NCI-H2227 (cell line): ENCODE measurements around the gene GET3.

ENCODE experiments used
- DNase-seq: peaks from one replicate; lab custom pipeline; 2025; ENCODE audit not compliant: unreplicated experiment; lab: John Stamatoyannopoulos, UW

Gene GET3

DNA sequence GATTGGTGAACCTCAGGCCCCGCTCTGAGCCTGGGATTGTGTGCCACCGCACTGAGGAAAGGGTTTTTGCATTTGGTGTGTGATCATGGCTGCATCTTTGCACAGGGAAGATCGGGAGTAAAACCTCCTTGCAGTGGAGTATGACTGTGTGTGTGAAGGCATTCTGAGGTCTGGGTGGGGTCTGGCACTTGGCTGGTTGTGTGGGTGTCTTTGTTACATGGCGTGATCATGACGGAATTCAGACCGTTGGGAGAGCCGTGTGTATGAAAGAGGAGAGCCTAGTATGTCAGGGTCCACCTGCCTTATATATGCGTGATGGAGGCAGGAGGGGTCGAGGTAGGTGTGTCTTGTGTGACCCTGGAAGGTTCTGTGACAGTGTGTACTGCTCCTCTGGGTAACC lies 13.6 kb downstream of the GET3 start:
- DNase-seq, result no peak

DNA sequence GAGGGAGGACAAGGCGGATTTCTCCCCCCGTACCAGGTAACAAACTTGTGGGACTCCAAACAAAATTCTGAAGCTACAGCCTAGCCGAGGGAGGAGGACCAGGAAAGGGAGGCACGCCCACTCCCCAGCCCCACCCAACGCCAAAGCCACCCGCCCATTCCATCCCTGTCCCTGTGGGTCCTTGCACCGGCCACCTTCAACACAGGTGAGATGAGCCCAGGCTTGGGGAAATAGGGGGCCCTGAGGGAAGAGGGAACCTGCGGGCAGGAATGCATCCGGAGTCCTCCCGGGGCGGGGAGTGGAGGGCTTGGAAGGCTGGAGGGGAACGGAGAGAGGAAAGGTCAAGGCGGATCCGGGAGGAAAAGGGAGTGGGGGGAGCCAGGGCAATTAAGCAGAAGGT lies 14.3 kb downstream of the GET3 start, which contains the start of gene BEST2:
Gene BEST2 (plus strand): TSS at position 157 of the 400 bp plus-strand sequence. CDS start 802 bp downstream, outside the sequence.
- no peak for DNase-seq

DNA sequence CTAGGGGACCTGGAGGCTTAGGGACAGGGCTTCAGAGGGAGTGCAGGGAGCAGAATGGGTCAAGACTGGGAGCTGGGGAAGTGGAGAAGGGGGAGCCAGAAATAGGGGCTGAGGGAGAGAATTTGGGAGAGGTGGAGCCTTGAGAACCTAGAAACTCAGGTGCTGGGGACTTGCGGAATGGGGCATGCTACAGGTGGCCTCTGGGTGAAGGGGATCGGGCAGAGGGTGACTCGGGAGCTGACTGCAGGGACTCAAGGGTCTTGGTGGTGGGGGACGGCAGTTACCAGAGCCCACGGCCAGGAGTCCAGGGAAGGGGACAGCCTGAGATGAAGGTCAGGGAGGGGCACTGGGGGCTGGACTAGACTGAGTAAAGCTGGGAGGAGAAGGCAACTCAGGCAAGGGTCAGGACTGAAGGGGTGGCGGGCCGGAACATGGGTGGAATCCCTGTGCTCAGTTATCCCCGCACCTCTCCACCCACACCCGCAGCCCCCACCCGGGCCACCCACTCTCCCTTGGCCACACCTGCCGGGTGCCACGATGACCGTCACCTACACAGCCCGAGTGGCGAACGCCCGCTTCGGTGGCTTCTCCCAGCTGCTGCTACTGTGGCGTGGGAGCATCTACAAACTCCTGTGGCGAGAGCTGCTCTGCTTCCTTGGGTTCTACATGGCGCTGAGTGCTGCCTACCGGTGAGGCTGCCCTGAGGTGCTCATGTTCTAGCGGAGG lies 14.9 kb downstream of the GET3 start:
- DNase-seq, result no peak

DNA sequence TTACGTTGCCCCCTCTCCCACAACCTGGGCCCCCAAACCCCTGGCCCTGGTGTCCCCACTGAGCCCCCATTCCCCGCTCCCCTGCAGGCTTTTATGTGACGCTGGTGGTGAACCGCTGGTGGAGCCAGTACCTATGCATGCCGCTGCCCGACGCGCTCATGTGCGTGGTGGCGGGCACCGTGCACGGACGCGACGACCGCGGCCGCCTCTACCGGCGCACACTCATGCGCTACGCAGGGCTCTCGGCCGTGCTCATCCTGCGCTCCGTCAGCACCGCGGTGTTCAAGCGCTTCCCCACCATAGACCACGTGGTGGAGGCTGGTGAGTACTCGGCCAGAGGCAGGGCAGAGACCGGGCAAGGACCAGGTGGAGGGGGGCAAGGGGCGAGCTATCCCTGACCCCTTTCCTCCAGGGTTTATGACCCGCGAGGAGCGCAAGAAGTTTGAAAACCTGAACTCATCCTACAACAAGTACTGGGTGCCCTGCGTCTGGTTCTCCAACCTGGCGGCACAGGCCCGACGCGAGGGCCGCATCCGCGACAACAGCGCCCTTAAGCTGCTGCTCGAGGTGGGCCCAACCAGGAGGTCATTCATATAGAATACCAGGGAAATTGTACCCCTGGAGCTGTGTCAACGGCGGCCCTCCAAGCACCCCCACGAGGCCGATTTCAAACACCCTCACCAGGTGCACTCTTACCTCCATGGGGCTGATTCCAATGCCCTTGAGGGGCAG lies 17.3 kb downstream of the GET3 start:
- no peak for DNase-seq

DNA sequence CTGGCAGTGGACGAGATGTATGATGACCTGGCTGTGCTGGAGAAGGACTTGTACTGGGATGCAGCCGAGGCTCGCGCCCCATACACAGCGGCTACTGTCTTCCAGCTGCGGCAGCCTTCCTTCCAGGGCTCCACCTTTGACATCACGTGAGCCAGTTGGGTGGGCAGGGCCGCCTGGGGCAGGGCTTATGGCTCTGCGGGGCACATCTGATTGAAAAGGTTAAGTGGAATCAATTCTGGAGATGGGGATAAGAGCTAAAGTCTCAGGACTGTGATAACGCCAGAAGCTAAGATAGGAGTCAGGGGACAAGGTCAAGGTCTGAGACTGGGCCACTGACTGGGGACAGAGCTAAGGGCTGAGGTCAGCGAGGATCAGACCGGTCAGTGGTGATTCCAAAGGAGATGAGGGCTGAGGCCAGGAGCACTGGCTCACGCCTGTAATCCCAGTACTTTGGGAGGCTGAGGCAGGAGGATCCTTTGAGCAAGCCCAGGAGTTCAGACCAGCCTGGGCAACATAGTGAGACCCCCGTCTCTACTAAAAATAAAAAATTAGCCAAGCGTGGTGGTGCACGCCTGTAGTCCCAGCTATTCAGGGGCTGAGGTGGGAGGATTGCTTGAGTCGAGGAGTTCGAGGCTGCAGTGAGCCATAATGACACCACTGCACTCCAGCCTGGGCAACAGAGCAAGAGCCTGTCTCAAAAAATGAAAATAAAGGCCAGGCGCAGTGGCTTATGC lies 19.0 kb downstream of the GET3 start:
- DNase-seq, result no peak

DNA sequence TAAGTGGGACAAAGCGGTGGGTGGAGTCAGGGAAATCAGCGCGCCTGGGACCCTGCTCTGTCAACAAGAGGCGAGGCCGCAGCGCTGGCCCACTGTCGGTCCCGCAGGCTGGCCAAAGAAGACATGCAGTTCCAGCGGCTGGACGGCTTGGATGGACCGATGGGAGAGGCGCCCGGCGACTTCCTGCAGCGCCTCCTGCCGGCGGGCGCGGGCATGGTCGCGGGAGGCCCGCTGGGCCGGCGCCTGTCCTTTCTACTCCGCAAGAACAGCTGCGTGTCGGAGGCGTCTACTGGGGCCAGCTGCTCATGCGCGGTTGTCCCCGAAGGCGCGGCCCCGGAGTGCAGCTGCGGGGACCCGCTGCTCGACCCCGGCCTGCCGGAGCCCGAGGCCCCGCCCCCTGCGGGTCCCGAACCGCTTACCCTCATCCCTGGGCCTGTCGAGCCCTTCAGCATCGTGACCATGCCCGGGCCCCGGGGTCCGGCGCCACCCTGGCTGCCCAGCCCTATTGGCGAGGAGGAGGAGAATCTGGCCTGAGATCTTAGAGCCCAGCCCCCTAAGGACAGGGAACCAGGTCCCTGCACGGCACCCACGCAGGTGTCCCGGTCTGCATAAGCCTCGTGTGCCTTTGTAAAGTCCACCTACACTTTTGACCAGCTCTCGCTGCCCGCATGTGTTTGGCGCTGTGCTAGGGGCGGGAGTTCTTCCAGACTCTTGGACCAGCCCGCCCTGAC lies 20.4 kb downstream of the GET3 start:
- DNase-seq, result peak; percentile 83

DNA sequence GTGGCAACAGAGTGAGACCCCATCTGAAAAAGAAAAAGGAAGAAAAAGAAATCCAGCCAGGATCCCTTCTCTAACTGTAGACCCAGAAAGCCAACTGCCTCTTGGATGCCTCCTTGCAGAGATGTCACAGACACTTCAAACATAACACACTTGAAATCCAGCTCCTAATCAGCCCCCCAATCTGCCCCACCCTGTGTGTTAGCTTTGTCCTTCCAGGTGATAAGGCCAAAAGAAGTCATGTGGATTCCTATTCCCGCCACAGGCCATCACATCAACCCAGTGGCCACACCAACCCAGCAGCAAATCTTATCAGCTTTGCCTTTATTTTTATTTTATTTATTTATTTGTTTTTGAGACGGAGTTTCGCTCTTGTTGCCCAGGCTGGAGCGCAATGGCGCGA lies 22.4 kb downstream of the GET3 start:
- DNase-seq, result no peak

DNA sequence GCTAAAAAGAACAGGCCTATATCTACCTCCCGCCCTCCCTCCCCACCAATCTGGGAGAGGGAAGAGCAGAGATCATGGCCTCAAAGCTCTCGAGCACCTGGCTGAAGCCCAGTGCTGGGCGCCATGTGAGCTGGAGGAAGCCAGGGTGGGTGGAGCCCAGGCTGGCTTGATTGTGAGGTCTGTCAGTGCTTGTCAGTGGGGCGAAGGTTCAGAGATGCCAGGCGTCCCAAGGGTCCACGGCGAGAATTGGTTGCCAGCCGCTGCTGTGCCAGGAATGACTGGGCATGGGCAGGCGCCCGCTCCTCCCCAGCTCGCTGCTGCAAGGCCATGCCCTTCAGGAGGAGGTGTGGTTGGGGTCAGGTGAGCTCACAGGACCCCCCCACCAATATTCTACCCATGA lies 25.8 kb downstream of the GET3 start:
- no peak for DNase-seq

DNA sequence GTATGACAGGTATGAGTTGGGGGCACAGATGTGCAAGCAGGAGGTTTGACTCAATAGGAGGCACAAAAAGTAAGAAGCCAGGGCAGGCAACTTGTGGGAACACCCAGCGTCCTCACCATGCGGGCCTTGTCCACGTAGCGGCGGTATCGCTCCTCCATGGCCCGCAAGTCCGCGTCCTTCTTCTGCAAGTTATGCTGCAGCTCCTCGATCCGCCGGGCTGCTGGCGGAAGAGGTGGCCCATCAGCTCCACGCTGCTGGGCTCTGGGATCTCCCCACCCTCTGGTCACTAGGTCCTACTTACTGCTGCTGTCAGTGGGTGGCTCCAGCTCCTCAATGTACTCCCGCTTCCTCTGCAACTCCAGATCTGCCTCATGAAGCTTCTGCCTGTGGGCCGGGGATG lies 27.4 kb downstream of the GET3 start:
- no peak for DNase-seq

DNA sequence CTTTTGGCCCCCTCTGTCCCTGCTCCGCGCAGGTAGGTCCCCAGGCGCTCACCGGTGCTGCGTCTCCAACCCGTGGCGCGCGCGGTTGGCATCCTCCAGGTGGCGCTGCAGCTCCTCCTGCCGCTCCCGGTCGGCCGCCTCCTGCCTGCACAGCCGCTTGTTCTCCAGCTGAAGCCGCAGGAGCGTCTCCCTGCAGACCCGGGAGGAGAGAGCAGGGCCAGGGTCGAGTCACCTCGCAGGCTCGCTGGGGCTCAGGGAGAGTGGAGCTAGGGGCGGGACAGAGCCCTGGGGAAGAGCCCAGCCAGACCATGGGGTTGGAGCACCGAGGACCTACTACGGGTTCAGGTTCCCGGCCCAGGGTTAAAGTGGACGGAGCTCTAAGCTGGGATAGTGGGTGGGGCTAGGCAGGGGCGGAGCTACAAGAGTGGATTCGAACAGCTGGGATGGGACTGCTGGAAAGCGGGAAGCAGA lies 28.8 kb downstream of the GET3 start:
- no peak for DNase-seq

DNA sequence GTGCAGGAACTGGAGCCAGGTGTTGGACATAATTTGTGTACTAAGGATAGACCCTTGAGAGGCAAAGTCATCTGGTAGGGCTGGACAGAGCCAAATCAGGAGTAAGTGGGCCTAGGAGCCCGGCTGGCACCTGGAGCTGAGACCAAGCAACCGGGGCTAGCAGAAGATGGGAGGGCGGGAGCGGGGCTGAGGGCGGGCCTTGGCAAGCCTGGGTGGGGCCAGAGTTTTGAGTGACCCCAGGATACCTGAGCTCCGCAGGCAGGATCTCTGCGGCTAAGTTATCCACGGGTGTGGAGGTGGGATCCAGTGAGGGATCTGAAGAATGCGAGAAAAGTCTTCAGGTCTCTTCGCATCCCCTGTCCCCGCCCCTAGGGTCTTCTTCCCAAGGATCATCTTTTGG lies 29.9 kb downstream of the GET3 start:
- no peak for DNase-seq

DNA sequence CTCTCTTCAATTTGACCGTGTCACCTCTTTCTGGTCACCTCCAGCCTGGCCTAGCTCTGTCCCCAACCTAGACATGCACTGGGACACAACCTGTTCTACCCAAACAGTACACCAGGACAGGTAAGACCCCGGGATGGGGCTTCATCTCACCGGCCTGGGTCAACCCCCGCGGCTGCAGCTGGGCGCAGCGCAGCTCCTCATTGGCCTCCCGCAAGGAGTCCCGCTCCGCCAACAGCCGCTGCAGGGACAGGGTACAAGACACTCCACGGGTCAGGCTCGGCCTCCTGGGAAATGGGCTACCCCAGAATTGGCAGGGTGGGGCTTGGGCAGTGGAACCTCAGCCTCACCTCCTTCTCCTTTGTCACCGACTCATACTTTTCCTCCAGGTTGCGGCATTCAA lies 30.4 kb downstream of the GET3 start:
- no peak for DNase-seq

DNA sequence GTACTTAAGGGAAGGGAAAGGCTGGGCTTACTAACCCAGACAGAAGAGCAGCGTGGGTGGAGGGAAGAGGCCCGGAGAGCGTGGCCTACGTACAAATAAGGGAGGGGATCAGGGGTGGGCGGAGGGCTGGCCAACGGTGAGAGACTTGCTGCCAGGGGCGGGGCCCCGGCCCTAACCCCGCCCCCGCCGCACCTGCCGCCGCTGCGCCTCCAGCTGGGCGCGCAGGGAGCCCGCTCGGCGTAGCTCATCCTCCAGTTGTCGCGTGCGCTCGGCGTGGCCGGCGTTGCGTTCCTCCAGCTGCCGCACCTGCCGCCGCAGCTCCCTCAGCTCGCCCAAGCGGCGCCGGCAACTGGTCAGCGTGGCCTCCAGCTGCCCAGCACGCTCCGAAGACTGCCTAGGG lies 32.4 kb downstream of the GET3 start:
- DNase-seq, result no peak

DNA sequence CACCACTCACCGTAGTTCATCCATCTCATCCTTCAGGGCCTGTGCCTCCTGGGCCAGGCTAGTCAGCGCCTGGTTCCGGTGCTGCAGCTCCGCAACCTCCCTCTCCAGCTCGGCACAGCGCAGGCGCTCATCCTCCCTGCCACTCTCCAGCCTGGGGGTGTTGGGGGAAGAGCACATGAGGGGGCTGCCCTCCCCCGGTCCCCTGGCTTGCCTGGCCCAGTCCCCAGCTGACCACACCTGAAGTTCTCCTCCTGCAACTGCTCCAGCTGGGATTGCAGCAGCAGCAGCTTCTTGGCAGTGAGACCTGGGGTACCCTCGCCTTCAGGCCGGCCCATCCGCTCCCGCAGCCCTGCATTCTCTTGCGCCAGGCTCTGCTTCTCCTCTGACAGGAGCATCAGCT lies 33.6 kb downstream of the GET3 start:
- no peak for DNase-seq

DNA sequence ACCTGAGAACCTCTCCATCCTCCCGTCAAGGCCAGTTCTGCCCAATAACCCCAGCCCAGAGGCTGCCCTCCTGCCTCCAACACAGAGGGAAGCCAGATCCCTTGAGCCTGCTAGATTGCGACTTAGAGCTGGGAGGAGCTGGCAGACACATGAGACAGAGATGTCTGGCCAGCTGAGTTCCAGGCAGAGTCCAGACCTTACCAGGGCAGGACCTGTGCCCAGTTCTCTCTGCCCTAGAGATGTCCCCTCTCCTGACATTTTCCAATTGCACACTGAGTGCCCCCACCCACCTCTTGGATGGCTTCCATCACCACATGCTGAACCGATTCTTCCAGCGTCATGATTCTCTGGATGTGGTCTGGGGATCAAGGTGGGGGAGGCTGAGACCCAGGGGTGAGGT lies 35.0 kb downstream of the GET3 start:
- no peak for DNase-seq

DNA sequence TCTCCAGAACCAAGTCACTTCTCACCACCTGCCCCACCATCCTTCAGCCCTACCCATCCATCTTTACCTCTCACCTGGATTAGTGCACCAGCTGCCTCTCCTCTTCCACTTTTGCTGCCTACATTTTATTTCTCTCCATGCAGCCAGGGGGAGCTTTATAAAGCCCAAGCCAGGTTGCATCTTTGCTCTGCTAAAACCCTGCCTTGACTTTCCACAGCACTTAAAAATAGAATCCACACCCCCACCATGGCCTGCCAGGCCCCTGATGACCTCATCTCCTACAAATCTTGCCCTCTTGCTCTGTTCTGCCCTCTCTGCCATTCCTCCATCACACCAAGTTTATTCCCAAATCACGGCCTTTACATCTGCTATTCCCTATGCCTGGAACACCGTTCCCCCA lies 36.3 kb downstream of the GET3 start:
- DNase-seq, result no peak

DNA sequence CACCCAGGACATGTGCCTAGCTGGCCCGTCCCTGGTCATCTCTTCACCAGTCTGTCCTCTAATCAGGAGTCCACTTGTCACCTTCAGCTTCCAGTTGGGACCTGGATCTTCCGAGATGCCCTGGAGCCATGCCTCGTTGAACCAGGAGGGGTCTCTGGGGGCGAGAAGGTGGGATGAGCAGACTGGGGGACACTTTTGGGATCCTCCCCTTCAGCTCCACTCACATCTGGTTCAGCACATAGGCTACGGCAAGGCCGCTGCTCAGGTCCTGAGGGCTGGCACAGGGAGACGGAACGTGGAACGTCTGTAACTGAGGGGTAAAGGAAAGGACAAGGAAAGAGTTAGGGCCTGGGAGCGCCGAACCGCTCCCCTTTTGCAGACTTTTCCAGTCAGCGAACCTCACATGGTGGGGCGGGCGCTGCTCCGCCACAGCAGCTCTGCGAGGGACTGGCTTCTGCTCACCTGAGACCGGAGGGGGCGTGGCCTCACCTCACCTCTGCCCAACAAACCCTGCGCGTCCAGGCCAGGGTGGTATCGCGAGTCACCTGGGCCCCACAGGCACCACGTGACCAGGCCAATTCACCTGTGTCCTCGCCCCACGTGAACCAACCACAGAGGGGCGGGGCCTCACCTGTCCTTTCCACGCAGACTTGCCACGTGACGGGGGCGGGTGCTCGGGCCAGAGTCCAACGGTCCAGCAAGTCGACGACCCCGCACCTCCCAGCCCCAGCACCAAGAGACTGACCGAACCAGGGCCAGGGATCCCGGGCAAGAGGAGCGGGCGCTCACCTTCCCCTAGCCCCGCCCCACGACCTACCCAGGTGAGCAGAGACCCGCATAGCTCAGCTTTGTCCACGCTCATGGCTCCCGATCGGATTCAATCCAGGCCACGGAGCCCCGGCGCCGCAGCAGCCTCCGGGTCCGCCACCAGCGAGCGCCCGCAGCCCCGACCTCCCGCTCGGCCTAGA lies 37.6 kb downstream of the GET3 start, which contains the start of gene HOOK2:
Gene HOOK2 (minus strand): TSS at position 965 of the 968 bp plus-strand sequence. CDS start 103 bp downstream, at position 862.
- DNase-seq, result peak; percentile 45

DNA sequence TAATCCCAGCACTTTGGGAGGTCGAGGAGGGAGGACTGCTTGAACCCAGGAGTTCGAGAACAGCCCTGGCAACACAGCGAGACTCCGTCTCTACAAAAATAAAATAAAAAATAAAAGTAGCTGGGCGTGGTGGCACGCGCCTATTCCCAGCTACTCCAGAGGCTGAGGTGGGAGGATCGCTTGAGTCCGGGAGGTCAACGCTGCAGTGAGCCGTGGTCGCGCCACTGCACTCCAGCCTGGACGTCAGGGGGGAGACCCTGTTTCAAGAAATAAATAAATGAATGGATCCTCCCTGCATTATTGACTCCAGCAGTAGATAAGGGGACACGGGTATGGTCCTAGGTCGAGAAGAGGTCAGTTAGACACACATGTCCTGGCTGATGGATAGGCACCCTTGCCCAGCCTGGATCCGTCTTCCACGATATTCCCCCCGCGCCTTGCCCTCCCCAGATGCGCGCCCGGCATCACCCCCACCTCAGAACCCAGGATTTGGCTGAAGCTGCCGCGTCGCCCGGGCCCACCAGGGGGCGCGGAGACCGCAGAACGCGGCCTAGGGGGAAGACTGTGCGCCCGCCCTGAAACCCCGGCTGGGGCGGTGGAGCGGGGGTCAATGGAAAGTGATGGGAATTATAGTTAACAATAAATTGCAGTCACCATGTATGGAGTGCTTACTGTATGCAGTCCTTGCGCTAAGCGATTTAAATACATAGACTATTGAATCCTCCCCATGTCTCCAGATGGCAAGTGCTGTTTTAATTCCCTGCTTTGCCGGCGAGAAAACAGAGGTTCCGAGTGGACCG lies 40.1 kb downstream of the GET3 start:
- peak; percentile 90 for DNase-seq
